GM12892 (cell line): ENCODE data around the gene CDK18.

Source experiments
- POLR2A ChIP-seq: IDR thresholded peaks from 2 replicates; pipeline ENCODE4 v1.6.1; 2011; ENCODE audit warnings: low read depth, low read length, control low read depth
- POLR2AphosphoS5 ChIP-seq: IDR thresholded peaks from 2 replicates; pipeline ENCODE4 v1.6.1; 2011; ENCODE audit warnings: low read depth, low read length, control low read depth

GRCh38 chr1:205532026-205532898 is 27.8 kb downstream of the CDK18 start:
- TF ChIP-seq POLR2A: no peak
- TF ChIP-seq POLR2AphosphoS5: no peak
